GM18507 (cell line): Measurements from ENCODE around the gene GTPBP3.
"Not testable (repeated sequence)": the region's sequence is repeated elsewhere in the genome, so short reads cannot be mapped to it uniquely, and the experiment has no call there.

ENCODE experiments used
- DNase-seq: peaks from one replicate; pipeline ENCODE4 v3.0.0; 2011; ENCODE audit warnings: low read depth; ENCODE audit not compliant: insufficient read length; ENCODE audit errors: extremely low spot score
- FAIRE-seq: peaks from 2 replicates; lab custom pipeline; 2011; peaks lifted over from hg19 to GRCh38; lab: Jason Lieb, UNC

The GTPBP3 gene

GRCh38 chr19:17339088-17339741 lies 1.9 kb downstream of the GTPBP3 start:
- DNase-seq (no peak), FAIRE-seq (no peak)

GRCh38 chr19:17340302-17340870 lies 3.0 kb downstream of the GTPBP3 start:
- FAIRE-seq (no peak), DNase-seq (no peak)

- DNase-seq (no peak), FAIRE-seq (no peak)
Measured at GRCh38 chr19:17340871-17341357, 3.6 kb downstream of the GTPBP3 start.

- DNase-seq: no peak
- FAIRE-seq: no peak
Measured at GRCh38 chr19:17341386-17341785, 4.0 kb downstream of the GTPBP3 start.

- FAIRE-seq: no peak
- no peak for DNase-seq
Measured at GRCh38 chr19:17341845-17342244, 4.5 kb downstream of the GTPBP3 start.

- FAIRE-seq (peak; percentile 89), DNase-seq (peak; percentile 74)
Measured at GRCh38 chr19:17346109-17346671, 8.8 kb downstream of the GTPBP3 start.

GRCh38 chr19:17347361-17347760 lies 10.0 kb downstream of the GTPBP3 start:
- FAIRE-seq (no peak), DNase-seq (no peak)

- FAIRE-seq (no peak), DNase-seq (no peak)
Measured at GRCh38 chr19:17347877-17348276, 10.5 kb downstream of the GTPBP3 start.

GRCh38 chr19:17348700-17349099 lies 11.3 kb downstream of the GTPBP3 start:
- DNase-seq: no peak

GRCh38 chr19:17351815-17352435 lies 14.6 kb downstream of the GTPBP3 start:
- no peak for DNase-seq
- no peak for FAIRE-seq

More at GRCh38 chr19:17348700-17349099, 11.3 kb downstream of the GTPBP3 start:
- no peak for FAIRE-seq

GRCh38 chr19:17352608-17353280 lies 15.4 kb downstream of the GTPBP3 start:
- FAIRE-seq (no peak), DNase-seq (no peak)

- FAIRE-seq (no peak), DNase-seq (no peak)
Measured at GRCh38 chr19:17353386-17353785, 16.0 kb downstream of the GTPBP3 start.

- DNase-seq (no peak), FAIRE-seq (no peak)
Measured at GRCh38 chr19:17357078-17357666, 19.8 kb downstream of the GTPBP3 start.

GRCh38 chr19:17357724-17358123 lies 20.4 kb downstream of the GTPBP3 start:
- DNase-seq (no peak), FAIRE-seq (no peak)

GRCh38 chr19:17358395-17358794 lies 21.0 kb downstream of the GTPBP3 start:
- DNase-seq: no peak
- no peak for FAIRE-seq

GRCh38 chr19:17359905-17360800 lies 22.8 kb downstream of the GTPBP3 start:
- FAIRE-seq (no peak), DNase-seq (no peak)

- FAIRE-seq, DNase-seq: not testable (repeated sequence)
Measured at GRCh38 chr19:17363852-17364605, 26.7 kb downstream of the GTPBP3 start.

- FAIRE-seq: no peak
- no peak for DNase-seq
Measured at GRCh38 chr19:17365361-17365760, 28.0 kb downstream of the GTPBP3 start.
